HEK293 (cell line): ENCODE data around the gene PBX3.

ENCODE experiments used
- BCL11A ChIP-seq: fragments of 450-650 bp; formaldehyde crosslinking; IDR thresholded peaks from 2 replicates; pipeline ENCODE4 v1.5.1; 2016; ENCODE audit warnings: low read depth, missing biosample characterization, missing genetic modification characterization
- KLF1 ChIP-seq: fragments of 450-650 bp; formaldehyde crosslinking; IDR thresholded peaks from 2 replicates; pipeline ENCODE4 v1.5.1; 2016; ENCODE audit warnings: missing biosample characterization, missing genetic modification characterization
- OVOL3 ChIP-seq: fragments of 450-650 bp; formaldehyde crosslinking; IDR thresholded peaks from 2 replicates; pipeline ENCODE4 v1.5.1; 2016; ENCODE audit warnings: missing biosample characterization, missing genetic modification characterization
- SALL2 ChIP-seq: fragments of 450-650 bp; formaldehyde crosslinking; IDR thresholded peaks from 2 replicates; pipeline ENCODE4 v1.5.0; 2017; ENCODE audit warnings: missing biosample characterization, mild to moderate bottlenecking, missing genetic modification characterization, borderline replicate concordance
- ZBTB21 ChIP-seq: fragments of 450-650 bp; formaldehyde crosslinking; IDR thresholded peaks from 2 replicates; pipeline ENCODE4 v1.5.1; 2017; ENCODE audit warnings: missing biosample characterization, missing genetic modification characterization
- ZBTB7A ChIP-seq: fragments of 450-650 bp; formaldehyde crosslinking; IDR thresholded peaks from 2 replicates; pipeline ENCODE4 v1.5.1; 2016; ENCODE audit warnings: low read depth, missing biosample characterization, missing genetic modification characterization
- ZBTB8A ChIP-seq: fragments of 450-650 bp; formaldehyde crosslinking; IDR thresholded peaks from 2 replicates; pipeline ENCODE4 v1.5.1; 2016; ENCODE audit warnings: missing biosample characterization, missing genetic modification characterization
- ZFHX2 ChIP-seq: fragments of 450-650 bp; formaldehyde crosslinking; conservative IDR thresholded peaks from 2 replicates; pipeline ENCODE4 v1.5.1; 2016; ENCODE audit warnings: missing biosample characterization, missing genetic modification characterization
- ZFP41 ChIP-seq: fragments of 450-650 bp; formaldehyde crosslinking; IDR thresholded peaks from 2 replicates; pipeline ENCODE4 v1.5.1; 2016; ENCODE audit warnings: missing biosample characterization, missing genetic modification characterization, borderline replicate concordance
- ZIC2 ChIP-seq: fragments of 450-650 bp; formaldehyde crosslinking; IDR thresholded peaks from 2 replicates; pipeline ENCODE4 v1.5.1; 2016; ENCODE audit warnings: missing biosample characterization, missing genetic modification characterization
- ZNF140 ChIP-seq: fragments of 450-650 bp; formaldehyde crosslinking; IDR thresholded peaks from 2 replicates; pipeline ENCODE4 v1.5.1; 2016; ENCODE audit warnings: missing biosample characterization, missing genetic modification characterization
- ZNF146 ChIP-seq: fragments of 450-650 bp; formaldehyde crosslinking; IDR thresholded peaks from 2 replicates; pipeline ENCODE4 v1.5.1; 2016; ENCODE audit warnings: missing biosample characterization, missing genetic modification characterization
- ZNF16 ChIP-seq: fragments of 450-650 bp; formaldehyde crosslinking; IDR thresholded peaks from 2 replicates; pipeline ENCODE4 v1.5.1; 2016; ENCODE audit warnings: low read depth, missing biosample characterization, missing genetic modification characterization
- ZNF174 ChIP-seq: fragments of 450-650 bp; formaldehyde crosslinking; IDR thresholded peaks from 2 replicates; pipeline ENCODE4 v1.5.0; 2017; ENCODE audit warnings: missing biosample characterization, mild to moderate bottlenecking, missing genetic modification characterization
- ZNF423 ChIP-seq: fragments of 450-650 bp; formaldehyde crosslinking; IDR thresholded peaks from 2 replicates; pipeline ENCODE4 v1.5.1; 2016; ENCODE audit warnings: missing biosample characterization, missing genetic modification characterization
- ZNF48 ChIP-seq: fragments of 450-650 bp; formaldehyde crosslinking; IDR thresholded peaks from 2 replicates; pipeline ENCODE4 v1.5.1; 2016; ENCODE audit warnings: missing biosample characterization, missing genetic modification characterization
- ZNF548 ChIP-seq: fragments of 450-650 bp; formaldehyde crosslinking; IDR thresholded peaks from 2 replicates; pipeline ENCODE4 v1.5.1; 2016; ENCODE audit warnings: missing biosample characterization, missing genetic modification characterization
- ZNF549 ChIP-seq: fragments of 450-650 bp; IDR thresholded peaks from 2 replicates; pipeline ENCODE4 v1.5.1; 2018; ENCODE audit warnings: missing biosample characterization, missing genetic modification characterization, mild to moderate bottlenecking, inconsistent platforms, moderate library complexity
- ZNF560 ChIP-seq: fragments of 450-650 bp; formaldehyde crosslinking; IDR thresholded peaks from 2 replicates; pipeline ENCODE4 v1.5.1; 2017; ENCODE audit warnings: missing biosample characterization, missing genetic modification characterization, borderline replicate concordance
- ZNF596 ChIP-seq: fragments of 450-650 bp; IDR thresholded peaks from 2 replicates; pipeline ENCODE4 v1.5.0; 2018; ENCODE audit warnings: missing biosample characterization, mild to moderate bottlenecking, missing genetic modification characterization, moderate library complexity
- ZNF610 ChIP-seq: fragments of 450-650 bp; formaldehyde crosslinking; IDR thresholded peaks from 2 replicates; pipeline ENCODE4 v1.5.1; 2016; ENCODE audit warnings: missing biosample characterization, missing genetic modification characterization, borderline replicate concordance
- ZNF677 ChIP-seq: fragments of 450-650 bp; IDR thresholded peaks from 2 replicates; pipeline ENCODE4 v1.5.0; 2018; ENCODE audit warnings: missing biosample characterization, mild to moderate bottlenecking, missing genetic modification characterization, moderate library complexity
- ZNF701 ChIP-seq: fragments of 450-650 bp; formaldehyde crosslinking; IDR thresholded peaks from 2 replicates; pipeline ENCODE4 v1.5.1; 2016; ENCODE audit warnings: missing biosample characterization, missing genetic modification characterization
- ZNF768 ChIP-seq: fragments of 450-650 bp; formaldehyde crosslinking; IDR thresholded peaks from 2 replicates; pipeline ENCODE4 v1.5.1; 2018; ENCODE audit warnings: missing biosample characterization, mild to moderate bottlenecking, missing genetic modification characterization
- ZNF791 ChIP-seq: fragments of 450-650 bp; formaldehyde crosslinking; IDR thresholded peaks from 2 replicates; pipeline ENCODE4 v1.5.1; 2016; ENCODE audit warnings: missing biosample characterization, missing genetic modification characterization
- ZSCAN16 ChIP-seq: fragments of 450-650 bp; formaldehyde crosslinking; IDR thresholded peaks from 2 replicates; pipeline ENCODE4 v1.5.1; 2016; ENCODE audit warnings: missing biosample characterization, missing genetic modification characterization
- TF ChIP-seq, protein P1 (sequence below): sonication (generic); formaldehyde crosslinking; IDR thresholded peaks from 2 replicates; pipeline ENCODE4 v1.8.1; 2022; ENCODE audit warnings: mild to moderate bottlenecking, moderate library complexity, missing genetic modification reagents
- TF ChIP-seq, protein P2 (sequence below): fragments of 450-650 bp; formaldehyde crosslinking; IDR thresholded peaks from 2 replicates; pipeline ENCODE4 v1.5.1; 2016; ENCODE audit warnings: missing biosample characterization, missing genetic modification characterization, borderline replicate concordance
- TF ChIP-seq, protein P3 (sequence below): fragments of 450-650 bp; formaldehyde crosslinking; IDR thresholded peaks from 2 replicates; pipeline ENCODE4 v1.5.1; 2016; ENCODE audit warnings: missing biosample characterization, missing genetic modification characterization
- TF ChIP-seq, protein P4 (sequence below): fragments of 450-650 bp; formaldehyde crosslinking; optimal IDR thresholded peaks from 2 replicates; pipeline ENCODE3; 2016; ENCODE audit warnings: missing biosample characterization, mild to moderate bottlenecking, missing genetic modification characterization
- TF ChIP-seq, protein P5 (sequence below): fragments of 450-650 bp; formaldehyde crosslinking; IDR thresholded peaks from 2 replicates; pipeline ENCODE4 v1.5.1; 2016; ENCODE audit warnings: missing biosample characterization, missing genetic modification characterization

PBX3 gene

DNA sequence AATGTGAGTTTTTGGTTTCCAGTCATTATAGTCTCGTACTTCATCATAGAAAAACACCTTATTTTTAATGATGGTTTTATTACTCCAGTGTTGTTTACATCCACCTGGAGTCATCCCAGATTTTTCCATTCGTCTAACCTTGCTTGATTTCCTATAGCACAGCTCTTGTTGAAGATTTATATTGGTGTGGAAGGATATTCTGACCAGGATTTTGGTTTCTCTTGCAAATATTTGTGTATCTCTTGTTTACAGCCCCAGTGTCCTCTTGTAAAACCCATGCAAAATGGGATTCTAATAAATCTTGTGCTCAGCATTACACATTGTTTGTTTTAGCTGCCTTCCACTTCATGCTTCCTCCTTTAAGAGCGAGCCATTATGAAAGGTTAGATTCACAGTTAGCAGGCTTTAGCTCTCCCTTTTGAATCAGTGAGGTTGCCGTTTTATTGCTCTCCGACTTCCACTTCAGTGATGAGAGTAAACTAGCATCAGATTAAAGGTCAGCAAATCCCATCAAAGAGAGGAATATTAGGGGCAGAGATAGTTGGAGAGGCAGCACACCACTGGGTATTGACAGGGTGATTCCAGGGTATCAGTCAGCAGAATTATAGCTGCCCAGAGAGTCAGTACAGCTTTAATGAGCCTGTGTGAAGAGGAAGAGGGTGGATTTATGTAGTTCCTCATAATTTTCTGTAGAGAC lies 157.1 kb downstream of the PBX3 start (continued):
- TF ChIP-seq ZNF48 (tag by site-specific recombination) (no peak), ZNF677 (tag by site-specific recombination) (no peak), OVOL3 (peak; percentile 80), ZNF549 (tag by site-specific recombination) (no peak), ZBTB7A (tag by site-specific recombination) (no peak), ZNF548 (tag by site-specific recombination) (no peak), KLF1 (tag by site-specific recombination) (no peak), ZIC2 (tag by site-specific recombination) (peak; percentile 81), ZNF423 (no peak), ZBTB8A (no peak; the same call in 1 of the 2 replicates), ZNF768 (tag by site-specific recombination) (no peak), ZNF16 (no peak), ZNF174 (no peak), ZNF791 (tag by site-specific recombination) (no peak), ZNF596 (tag by site-specific recombination) (peak; percentile 85), ZNF140 (no peak), ZSCAN16 (no peak), ZNF610 (tag by site-specific recombination) (no peak), ZBTB21 (no peak), ZFHX2 (tag by site-specific recombination) (no peak), ZNF146 (no peak), SALL2 (tag by site-specific recombination) (no peak), BCL11A (tag by site-specific recombination) (no peak), ZNF560 (tag by site-specific recombination) (no peak), ZFP41 (no peak), ZNF701 (tag by site-specific recombination) (no peak)
- TF ChIP-seq, protein P1, sequence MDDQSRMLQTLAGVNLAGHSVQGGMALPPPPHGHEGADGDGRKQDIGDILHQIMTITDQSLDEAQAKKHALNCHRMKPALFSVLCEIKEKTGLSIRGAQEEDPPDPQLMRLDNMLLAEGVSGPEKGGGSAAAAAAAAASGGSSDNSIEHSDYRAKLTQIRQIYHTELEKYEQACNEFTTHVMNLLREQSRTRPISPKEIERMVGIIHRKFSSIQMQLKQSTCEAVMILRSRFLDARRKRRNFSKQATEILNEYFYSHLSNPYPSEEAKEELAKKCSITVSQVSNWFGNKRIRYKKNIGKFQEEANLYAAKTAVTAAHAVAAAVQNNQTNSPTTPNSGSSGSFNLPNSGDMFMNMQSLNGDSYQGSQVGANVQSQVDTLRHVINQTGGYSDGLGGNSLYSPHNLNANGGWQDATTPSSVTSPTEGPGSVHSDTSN (CRISPR knock-in tag), result no peak
- TF ChIP-seq, protein P2, sequence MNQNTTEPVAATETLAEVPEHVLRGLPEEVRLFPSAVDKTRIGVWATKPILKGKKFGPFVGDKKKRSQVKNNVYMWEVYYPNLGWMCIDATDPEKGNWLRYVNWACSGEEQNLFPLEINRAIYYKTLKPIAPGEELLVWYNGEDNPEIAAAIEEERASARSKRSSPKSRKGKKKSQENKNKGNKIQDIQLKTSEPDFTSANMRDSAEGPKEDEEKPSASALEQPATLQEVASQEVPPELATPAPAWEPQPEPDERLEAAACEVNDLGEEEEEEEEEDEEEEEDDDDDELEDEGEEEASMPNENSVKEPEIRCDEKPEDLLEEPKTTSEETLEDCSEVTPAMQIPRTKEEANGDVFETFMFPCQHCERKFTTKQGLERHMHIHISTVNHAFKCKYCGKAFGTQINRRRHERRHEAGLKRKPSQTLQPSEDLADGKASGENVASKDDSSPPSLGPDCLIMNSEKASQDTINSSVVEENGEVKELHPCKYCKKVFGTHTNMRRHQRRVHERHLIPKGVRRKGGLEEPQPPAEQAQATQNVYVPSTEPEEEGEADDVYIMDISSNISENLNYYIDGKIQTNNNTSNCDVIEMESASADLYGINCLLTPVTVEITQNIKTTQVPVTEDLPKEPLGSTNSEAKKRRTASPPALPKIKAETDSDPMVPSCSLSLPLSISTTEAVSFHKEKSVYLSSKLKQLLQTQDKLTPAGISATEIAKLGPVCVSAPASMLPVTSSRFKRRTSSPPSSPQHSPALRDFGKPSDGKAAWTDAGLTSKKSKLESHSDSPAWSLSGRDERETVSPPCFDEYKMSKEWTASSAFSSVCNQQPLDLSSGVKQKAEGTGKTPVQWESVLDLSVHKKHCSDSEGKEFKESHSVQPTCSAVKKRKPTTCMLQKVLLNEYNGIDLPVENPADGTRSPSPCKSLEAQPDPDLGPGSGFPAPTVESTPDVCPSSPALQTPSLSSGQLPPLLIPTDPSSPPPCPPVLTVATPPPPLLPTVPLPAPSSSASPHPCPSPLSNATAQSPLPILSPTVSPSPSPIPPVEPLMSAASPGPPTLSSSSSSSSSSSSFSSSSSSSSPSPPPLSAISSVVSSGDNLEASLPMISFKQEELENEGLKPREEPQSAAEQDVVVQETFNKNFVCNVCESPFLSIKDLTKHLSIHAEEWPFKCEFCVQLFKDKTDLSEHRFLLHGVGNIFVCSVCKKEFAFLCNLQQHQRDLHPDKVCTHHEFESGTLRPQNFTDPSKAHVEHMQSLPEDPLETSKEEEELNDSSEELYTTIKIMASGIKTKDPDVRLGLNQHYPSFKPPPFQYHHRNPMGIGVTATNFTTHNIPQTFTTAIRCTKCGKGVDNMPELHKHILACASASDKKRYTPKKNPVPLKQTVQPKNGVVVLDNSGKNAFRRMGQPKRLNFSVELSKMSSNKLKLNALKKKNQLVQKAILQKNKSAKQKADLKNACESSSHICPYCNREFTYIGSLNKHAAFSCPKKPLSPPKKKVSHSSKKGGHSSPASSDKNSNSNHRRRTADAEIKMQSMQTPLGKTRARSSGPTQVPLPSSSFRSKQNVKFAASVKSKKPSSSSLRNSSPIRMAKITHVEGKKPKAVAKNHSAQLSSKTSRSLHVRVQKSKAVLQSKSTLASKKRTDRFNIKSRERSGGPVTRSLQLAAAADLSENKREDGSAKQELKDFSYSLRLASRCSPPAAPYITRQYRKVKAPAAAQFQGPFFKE (tag by site-specific recombination), result no peak
- TF ChIP-seq, protein P3, sequence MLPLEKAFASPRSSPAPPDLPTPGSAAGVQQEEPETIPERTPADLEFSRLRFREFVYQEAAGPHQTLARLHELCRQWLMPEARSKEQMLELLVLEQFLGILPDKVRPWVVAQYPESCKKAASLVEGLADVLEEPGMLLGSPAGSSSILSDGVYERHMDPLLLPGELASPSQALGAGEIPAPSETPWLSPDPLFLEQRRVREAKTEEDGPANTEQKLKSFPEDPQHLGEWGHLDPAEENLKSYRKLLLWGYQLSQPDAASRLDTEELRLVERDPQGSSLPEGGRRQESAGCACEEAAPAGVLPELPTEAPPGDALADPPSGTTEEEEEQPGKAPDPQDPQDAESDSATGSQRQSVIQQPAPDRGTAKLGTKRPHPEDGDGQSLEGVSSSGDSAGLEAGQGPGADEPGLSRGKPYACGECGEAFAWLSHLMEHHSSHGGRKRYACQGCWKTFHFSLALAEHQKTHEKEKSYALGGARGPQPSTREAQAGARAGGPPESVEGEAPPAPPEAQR (tag by site-specific recombination), result no peak
- TF ChIP-seq, protein P4, sequence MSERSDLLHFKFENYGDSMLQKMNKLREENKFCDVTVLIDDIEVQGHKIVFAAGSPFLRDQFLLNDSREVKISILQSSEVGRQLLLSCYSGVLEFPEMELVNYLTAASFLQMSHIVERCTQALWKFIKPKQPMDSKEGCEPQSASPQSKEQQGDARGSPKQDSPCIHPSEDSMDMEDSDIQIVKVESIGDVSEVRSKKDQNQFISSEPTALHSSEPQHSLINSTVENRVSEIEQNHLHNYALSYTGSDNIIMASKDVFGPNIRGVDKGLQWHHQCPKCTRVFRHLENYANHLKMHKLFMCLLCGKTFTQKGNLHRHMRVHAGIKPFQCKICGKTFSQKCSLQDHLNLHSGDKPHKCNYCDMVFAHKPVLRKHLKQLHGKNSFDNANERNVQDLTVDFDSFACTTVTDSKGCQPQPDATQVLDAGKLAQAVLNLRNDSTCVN (tag by site-specific recombination), result no peak
- TF ChIP-seq, protein P5, sequence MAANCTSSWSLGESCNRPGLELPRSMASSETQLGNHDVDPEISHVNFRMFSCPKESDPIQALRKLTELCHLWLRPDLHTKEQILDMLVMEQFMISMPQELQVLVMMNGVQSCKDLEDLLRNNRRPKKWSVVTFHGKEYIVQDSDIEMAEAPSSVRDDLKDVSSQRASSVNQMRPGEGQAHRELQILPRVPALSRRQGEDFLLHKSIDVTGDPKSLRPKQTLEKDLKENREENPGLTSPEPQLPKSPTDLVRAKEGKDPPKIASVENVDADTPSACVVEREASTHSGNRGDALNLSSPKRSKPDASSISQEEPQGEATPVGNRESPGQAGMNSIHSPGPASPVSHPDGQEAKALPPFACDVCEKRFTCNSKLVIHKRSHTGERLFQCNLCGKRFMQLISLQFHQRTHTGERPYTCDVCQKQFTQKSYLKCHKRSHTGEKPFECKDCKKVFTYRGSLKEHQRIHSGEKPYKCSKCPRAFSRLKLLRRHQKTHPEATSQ, result no peak
